ENCODE data around the gene TANK.

Gene TANK

DNA sequence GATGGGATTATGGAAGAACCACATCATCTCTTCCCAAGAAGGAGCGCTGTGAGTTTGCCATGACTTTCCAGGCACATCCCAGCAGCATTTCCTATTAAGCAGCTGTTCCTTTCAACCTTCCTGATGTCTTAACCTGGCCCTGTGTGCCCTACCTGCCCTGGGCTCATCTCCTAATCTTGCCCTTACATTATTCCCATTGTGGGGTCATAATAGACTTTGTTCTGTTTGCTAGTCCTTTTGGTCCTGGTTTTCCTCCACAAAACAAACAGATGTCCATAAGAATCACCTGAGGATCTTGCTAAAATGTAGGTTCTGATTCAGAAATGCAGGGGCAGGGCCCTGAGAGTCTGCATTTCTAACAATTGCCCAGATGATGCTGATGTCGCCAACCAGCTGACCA is 38.6 kb upstream of the TANK start:
- H3K4me3 ChIP-seq (ENCODE audit: low read depth, low read length), result no peak overlapping the region
- TF ChIP-seq, protein P1, sequence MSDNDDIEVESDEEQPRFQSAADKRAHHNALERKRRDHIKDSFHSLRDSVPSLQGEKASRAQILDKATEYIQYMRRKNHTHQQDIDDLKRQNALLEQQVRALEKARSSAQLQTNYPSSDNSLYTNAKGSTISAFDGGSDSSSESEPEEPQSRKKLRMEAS (IDR thresholded peaks at IDR 0.05; ENCODE audit: low read depth, low read length), result no peak
- no peak for TF ChIP-seq POLR2A (IDR thresholded peaks at IDR 0.05; ENCODE audit: extremely low read depth, insufficient read length)
- TF ChIP-seq MYC (IDR thresholded peaks at IDR 0.05; ENCODE audit: low read depth, low read length), result no peak
- TF ChIP-seq, protein P2, sequence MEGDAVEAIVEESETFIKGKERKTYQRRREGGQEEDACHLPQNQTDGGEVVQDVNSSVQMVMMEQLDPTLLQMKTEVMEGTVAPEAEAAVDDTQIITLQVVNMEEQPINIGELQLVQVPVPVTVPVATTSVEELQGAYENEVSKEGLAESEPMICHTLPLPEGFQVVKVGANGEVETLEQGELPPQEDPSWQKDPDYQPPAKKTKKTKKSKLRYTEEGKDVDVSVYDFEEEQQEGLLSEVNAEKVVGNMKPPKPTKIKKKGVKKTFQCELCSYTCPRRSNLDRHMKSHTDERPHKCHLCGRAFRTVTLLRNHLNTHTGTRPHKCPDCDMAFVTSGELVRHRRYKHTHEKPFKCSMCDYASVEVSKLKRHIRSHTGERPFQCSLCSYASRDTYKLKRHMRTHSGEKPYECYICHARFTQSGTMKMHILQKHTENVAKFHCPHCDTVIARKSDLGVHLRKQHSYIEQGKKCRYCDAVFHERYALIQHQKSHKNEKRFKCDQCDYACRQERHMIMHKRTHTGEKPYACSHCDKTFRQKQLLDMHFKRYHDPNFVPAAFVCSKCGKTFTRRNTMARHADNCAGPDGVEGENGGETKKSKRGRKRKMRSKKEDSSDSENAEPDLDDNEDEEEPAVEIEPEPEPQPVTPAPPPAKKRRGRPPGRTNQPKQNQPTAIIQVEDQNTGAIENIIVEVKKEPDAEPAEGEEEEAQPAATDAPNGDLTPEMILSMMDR (IDR thresholded peaks at IDR 0.05; ENCODE audit: low read depth, low read length), result no peak
- DNase-seq (ENCODE audit: low read depth), result no peak

DNA sequence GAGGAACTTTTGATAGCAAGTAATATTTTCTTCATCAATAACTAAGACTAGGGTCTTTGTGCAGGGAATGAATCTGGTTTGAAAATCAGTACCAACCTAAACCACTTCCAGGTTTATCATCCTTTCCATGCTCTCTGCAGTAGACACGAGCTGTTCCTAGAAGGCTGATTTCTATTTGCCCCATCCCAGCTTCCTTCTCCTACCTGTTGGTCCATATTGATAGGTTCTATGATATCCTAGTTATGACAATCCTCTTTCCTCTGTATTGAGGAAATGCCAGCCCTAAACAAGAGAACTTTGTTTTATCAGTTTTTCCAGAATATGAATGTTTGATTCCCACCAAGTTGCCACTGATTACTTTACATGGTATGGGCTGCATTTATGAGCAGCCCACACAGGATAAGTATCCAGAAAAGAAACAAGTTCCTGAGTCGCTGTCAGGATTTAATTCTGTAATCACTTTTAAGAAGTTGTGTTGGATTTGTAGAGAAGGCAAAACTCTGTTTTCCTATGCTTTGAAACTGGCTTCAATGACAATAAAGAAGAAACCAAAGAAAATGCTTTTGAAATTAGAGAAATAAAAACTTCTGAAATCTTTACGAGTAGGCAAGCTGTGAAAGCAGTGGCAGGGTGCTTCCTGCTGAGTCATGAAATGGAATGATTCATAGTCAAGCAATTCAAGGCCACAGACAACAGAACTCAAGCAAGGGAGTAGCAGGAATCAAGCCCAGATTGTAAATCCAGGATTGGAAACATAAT is 37.3 kb upstream of the TANK start:
- no peak for TF ChIP-seq POLR2A (IDR thresholded peaks at IDR 0.05; ENCODE audit: extremely low read depth, insufficient read length)
- TF ChIP-seq, protein P1 (IDR thresholded peaks at IDR 0.05; ENCODE audit: low read depth, low read length), result no peak
- H3K4me3 ChIP-seq (ENCODE audit: low read depth, low read length), result peak overlapping the region; percentile 1
- peak; percentile 80 for DNase-seq (ENCODE audit: low read depth)

DNA sequence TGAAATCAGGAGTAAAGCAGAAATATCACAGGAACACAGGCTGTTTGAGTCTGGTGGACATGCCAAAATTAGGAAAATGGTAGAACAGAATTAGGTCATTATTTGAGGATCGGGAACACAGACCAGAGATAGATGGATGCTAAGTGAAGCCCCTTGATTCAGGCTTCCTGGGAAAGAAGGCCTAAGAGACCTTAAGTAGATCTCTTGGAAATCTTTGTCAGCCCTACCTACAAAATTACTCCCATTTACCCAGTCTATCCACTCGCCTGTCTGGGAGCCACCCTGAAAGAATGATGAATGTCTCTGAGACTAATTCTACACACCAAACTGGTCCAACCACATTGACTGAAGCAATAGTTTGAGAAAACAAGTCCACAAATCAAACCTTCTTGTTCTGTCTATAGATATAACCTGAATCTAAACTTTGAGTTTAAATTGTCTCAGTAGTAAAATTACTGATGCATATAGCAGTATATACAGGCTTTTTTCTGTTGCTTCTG is 36.6 kb upstream of the TANK start:
- TF ChIP-seq MYC (IDR thresholded peaks at IDR 0.05; ENCODE audit: low read depth, low read length), result no peak
- TF ChIP-seq, protein P1 (IDR thresholded peaks at IDR 0.05; ENCODE audit: low read depth, low read length), result no peak
- DNase-seq (ENCODE audit: low read depth), result no peak

DNA sequence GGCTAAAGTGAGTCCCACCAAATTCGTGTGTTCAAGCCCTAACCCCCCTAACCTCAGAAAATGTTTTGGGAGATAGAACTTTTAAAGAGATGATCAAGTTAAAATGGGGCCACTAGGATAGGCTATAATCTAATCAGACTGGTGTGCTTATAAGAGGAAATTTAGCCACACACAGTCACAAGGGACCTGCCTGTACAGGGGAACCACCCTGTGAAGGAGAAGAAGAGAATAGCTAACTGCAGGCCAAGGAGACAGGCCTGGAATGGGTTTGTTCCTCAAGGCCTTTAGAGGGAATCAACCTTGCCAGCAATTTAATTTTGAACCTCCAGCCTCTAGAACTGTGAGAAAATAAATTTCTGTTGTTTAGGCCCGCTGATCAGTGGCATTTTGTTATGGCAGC is 36.0 kb upstream of the TANK start:
- H3K4me3 ChIP-seq (ENCODE audit: low read depth, low read length), result no peak overlapping the region
- TF ChIP-seq, protein P2 (IDR thresholded peaks at IDR 0.05; ENCODE audit: low read depth, low read length), result no peak
- TF ChIP-seq, protein P1 (IDR thresholded peaks at IDR 0.05; ENCODE audit: low read depth, low read length), result no peak
- TF ChIP-seq POLR2A (IDR thresholded peaks at IDR 0.05; ENCODE audit: extremely low read depth, insufficient read length), result no peak
- no peak for TF ChIP-seq MYC (IDR thresholded peaks at IDR 0.05; ENCODE audit: low read depth, low read length)
- no peak for DNase-seq (ENCODE audit: low read depth)

More for the DNA sequence above, 36.6 kb upstream of the TANK start:
- no peak overlapping the region for H3K4me3 ChIP-seq (ENCODE audit: low read depth, low read length)

DNA sequence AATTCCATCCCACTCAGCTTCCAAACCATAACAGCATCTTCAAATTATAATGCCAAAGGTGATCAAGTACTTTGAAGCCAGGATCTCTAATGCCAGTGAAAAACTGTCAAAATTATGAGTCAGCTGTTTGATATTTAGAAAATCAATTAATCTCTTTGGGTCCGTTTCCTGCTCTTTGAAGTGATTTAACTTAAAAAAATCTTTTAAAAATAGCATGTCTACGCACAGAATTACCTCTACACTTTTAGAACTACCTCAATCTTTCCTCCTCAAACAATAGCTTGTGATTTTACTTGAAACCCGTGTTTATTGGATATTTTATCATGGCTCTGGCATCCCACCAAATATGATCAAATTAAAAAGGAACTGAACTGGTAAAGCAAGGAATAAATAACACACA is 31.3 kb upstream of the TANK start:
- no peak overlapping the region for H3K4me3 ChIP-seq (ENCODE audit: low read depth, low read length)
- DNase-seq (ENCODE audit: low read depth), result no peak
- TF ChIP-seq MYC (IDR thresholded peaks at IDR 0.05; ENCODE audit: low read depth, low read length), result no peak
- TF ChIP-seq POLR2A (IDR thresholded peaks at IDR 0.05; ENCODE audit: extremely low read depth, insufficient read length), result no peak
- TF ChIP-seq, protein P2 (IDR thresholded peaks at IDR 0.05; ENCODE audit: low read depth, low read length), result no peak
- TF ChIP-seq, protein P1 (IDR thresholded peaks at IDR 0.05; ENCODE audit: low read depth, low read length), result no peak

DNA sequence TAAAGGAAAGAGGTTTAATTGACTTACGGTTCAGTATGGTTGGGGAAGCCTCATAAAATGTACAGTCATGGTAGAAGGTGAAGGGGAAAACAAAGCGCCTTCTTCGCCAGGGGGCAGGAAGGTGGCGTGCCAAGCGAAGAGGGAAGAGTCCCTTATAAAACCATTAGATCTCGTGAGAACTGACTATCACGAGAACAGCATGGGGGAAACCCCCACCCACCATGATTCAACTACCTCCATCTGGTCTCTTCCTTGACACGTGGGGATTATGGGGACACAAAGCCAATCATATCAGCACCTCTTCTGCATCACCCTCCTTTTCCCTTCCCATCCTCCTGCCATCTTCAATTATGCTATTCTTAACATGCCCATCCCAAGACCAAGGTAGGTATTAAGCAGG is 29.9 kb upstream of the TANK start:
- H3K4me3 ChIP-seq (ENCODE audit: low read depth, low read length), result no peak overlapping the region
- DNase-seq (ENCODE audit: low read depth), result no peak
- TF ChIP-seq, protein P1 (IDR thresholded peaks at IDR 0.05; ENCODE audit: low read depth, low read length), result no peak
- TF ChIP-seq POLR2A (IDR thresholded peaks at IDR 0.05; ENCODE audit: extremely low read depth, insufficient read length) (no peak), MYC (IDR thresholded peaks at IDR 0.05; ENCODE audit: low read depth, low read length) (no peak)
- TF ChIP-seq, protein P2 (IDR thresholded peaks at IDR 0.05; ENCODE audit: low read depth, low read length), result no peak
